ENCODE measurements around the gene CCND3.

CCND3 gene

DNA sequence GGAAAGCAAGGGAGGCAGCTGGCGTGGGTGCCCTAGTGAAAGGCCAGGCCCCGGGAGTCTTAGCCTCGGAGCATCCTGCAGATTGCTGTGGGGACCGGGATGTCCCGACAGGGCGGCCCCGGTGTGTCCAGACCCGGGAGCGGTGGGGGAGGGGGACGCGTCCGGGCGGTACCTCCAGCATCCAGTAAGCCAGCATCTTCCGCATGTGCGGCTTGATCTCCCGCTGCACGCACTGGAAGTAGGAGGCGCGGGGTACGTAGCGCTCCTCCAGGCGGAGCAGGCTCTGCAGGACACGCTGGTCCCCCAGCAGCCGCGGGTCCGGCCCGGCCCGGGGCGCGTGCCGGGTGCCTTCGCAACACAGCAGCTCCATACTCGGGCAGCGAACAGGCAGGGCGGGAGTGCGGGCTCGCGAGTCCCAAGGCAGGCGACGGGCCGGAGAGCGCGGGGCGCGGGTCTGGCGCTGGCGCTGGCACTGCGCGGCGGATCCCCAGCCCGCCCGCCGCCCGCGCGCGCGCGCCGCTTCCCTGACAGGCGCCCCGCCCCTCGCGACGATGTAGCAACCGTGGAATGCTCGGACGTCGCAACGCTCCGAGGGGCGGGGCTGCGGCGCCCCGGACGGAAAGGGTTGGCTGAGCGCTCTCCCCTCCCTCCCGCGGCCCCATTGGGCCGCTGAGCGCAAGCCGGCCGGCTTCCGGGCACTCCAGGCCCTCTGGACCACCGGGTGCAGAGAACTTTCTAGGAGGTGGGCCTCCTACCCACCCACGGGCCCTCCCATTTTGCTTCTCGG is at the start of gene CCND3:
TSS of gene CCND3 (minus strand) at position 529 of the 787 bp plus-strand sequence. CDS start at position 370, 159 bp downstream.
- peak; percentile 81 to 92 (median 85) for DNase-seq (ENCODE audit: low read depth in 3 of 3)

DNA sequence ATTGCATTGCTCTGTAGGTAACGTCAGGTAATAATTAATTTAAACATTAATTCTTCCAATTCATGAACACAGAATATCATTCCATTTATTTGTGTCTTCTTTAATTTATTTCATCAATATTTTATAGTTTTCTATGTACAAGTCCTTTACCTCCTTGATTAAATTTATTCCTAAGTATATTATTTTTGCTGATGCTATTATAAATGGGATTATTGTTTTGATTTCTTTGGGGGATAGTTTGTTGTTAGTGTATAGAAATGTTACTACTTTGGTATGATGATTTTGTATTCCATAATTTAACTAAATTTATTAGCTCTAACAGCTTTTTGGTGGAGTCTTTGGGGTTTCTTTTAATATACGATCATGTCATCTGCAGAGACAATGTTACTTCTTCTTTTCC is 44.7 kb upstream of the CCND3 start:
- DNase-seq (ENCODE audit: low read depth in 3 of 3): no peak

DNA sequence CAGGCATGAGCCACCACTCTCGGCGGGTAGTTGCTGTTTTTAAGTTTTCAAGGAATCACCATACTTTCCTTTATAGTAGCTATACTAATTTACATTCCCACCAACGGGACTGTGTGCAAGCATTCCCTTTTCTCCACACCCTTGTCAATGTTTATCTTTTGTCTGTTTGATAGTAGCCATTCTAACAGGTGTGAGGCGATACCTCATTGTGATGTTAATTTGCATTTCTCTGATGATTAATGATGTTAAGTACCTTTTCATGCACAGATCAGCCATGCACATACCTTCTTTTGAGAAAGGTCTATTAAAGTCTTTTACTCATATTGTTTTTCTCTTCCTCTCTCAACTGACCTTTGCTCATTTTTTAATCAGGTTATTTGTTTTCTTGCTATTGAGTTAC is 43.0 kb upstream of the CCND3 start:
- no peak for DNase-seq (ENCODE audit: low read depth in 3 of 3)

GRCh38 chr6:41976794-41977484 is 35.3 kb upstream of the CCND3 start:
- DNase-seq (ENCODE audit: low read depth in 3 of 3): peak in 1 of 3 donors; percentile 37

GRCh38 chr6:41975276-41975675 is 33.7 kb upstream of the CCND3 start:
- no peak for DNase-seq (ENCODE audit: low read depth in 3 of 3)

DNA sequence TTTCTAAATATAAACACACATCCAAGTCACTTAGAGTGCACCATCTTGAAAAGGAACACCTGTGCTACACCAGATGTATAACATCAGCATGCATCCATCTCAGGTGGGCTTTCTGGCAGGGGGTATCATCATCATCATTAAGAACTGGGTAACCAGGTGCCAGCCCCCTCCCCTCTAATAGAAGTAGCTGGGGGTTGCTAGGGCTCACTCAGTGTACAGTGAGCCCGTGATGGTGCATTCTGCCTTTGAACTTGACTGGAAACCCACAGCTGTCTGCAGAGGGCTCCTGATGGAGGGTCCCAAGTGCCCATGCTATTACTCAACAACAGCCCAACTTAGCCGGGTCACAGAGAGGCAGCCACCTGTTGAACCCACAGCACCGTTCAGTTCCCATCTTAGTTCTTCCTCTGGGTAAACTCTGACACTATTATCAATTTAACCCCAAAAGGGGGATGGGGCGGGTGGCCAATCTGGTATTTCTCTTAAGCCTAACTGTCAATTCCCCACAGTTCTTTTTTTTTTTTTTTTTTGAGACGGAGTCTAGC is 32.7 kb upstream of the CCND3 start:
- DNase-seq (ENCODE audit: low read depth in 3 of 3): no peak

DNA sequence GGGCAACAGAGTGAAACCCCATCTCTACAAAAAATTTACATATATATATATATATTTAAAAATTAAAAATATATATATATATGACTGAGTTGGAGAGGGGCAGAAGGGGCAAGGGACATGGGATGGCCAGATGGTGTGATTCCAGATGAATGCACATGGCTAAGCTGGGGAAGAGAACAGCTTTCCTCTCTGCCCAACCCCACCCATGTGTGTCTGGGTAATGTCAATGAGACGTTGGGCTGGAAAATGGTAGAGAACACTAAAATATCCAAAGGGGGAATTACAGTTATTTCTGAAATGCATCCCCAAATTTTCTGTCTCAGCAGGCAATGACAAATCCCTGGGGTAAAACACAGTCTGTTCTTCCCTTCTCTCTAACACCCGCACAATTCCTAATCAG is 31.2 kb upstream of the CCND3 start:
- DNase-seq (ENCODE audit: low read depth in 3 of 3): no peak

DNA sequence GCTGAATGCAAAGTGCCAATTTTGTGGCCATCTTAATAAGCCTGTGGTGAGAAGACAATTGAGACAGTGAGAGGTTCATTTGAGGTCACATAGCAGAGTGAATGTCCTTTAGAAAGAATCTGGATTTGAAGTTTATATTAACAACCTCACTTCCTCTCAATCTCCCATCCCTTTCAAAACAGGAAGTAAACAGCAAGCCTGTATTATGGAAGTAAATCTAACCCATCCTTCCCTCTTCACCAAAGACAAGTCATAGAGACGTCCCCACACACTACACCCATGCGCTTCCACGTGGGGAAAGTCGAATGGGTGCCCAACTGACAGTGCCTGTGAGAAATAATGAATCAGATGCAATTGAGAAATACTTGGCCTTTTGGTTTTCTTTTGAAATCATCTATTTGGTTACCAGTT is 28.8 kb upstream of the CCND3 start:
- DNase-seq (ENCODE audit: low read depth in 3 of 3): peak; percentile 48 to 63 (median 54)

DNA sequence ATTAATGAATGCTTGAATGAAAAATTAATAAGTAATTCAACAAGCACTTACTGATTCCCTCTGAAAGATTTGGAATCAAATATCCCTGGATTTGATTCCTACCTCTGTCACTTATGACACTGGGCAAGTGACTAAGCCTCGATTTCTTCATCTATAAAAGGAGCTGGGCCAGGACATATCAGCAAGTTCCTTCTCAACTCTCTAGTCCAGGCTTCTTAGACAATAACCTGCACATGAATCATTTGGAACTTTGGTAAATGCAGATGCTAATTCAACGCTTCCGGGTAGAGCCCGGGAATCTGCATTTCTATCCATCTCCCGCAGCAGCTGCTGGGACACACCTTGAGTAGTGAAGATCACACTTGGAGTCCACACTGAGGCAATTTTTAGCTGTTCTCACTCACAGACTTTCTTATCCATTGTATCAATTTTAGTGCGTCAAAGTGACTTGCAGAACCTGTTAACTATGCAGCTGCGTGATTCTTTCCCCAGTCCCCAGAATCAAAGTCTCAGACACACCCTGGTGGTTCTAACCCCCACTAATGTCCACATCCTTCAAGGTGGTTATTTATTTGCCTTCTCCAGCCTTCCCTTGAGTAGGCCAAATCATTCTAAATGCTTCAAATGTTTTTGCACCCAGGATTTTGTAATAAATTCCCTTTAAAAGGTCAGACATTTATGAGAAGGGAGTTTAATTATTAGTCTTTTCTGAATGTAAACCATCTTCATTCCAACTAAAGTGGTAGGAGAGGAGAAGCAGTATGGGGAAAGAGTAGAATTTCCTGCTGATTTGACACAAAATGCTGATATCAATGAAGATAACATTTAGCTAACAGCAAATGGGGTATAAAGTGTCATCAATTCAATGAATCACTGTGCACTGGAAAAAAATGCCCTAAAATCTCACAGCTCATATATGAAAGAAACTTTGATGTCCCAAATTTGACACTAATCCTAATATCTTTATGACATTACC is 26.0 kb upstream of the CCND3 start:
- DNase-seq (ENCODE audit: low read depth in 3 of 3): no peak

DNA sequence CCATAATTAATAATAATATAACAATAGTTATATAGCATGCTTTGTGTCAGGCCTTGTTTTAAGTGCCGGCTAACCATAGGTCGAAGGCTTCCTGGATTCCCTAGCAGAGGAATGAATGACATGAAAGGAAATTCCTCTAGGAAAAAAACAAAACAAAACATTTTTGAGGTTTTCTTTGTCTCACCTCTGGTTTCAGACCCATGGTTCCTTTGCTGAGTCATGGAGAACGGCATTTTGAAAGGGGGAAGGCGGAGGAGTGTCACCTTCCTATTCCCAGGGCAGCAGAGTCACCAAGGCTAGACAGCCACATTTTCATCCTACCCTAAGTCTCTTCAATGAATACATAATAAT is 25.3 kb upstream of the CCND3 start:
- no peak for DNase-seq (ENCODE audit: low read depth in 3 of 3)

- no peak for DNase-seq (ENCODE audit: low read depth in 3 of 3)
Observed at GRCh38 chr6:41966214-41966920, 24.8 kb upstream of the CCND3 start.

DNA sequence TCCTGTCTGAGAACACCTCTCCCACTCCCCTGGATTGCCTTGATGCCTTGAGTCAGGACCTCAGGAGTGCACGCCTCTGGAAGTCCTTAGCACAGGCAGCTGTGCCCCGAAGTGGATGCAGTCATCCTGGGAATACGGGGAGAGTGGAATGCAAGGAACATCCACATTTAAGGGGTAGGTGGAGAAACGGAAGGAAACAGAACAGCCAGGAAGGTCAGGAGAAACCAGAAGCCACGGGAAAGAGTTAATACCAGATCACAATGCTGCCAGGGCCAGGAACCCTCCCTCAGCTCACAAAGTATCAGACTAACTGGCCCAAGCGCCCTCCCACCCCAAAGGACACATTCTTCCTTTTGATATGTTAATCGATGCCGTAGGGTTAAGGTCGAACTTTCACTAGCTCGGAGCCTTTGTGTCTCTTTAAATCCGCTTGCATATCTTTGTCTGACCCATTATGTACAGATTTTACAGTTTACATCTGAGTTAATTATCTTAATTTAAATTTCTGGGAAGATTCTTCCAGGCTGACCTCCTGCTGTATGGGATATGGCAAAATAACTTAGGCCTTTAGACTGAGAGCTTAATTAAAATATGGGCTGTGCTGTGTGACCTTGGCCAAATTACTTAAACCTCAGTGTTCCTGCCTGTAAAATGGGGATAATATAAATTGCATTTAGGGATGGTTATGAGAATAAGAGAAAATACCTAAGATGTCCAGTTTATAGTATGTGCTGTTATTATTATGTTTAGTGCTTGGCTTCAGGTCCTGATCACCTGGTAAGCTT is 24.0 kb upstream of the CCND3 start:
- DNase-seq (ENCODE audit: low read depth in 3 of 3): no peak

- DNase-seq (ENCODE audit: low read depth in 3 of 3): no peak
Observed at GRCh38 chr6:41964201-41964887, 22.7 kb upstream of the CCND3 start.

- DNase-seq (ENCODE audit: low read depth in 3 of 3): no peak
Observed at GRCh38 chr6:41963371-41963770, 21.8 kb upstream of the CCND3 start.

GRCh38 chr6:41960028-41960427 is 18.4 kb upstream of the CCND3 start:
- no peak for DNase-seq (ENCODE audit: low read depth in 3 of 3)

- no peak for DNase-seq (ENCODE audit: low read depth in 3 of 3)
Observed at GRCh38 chr6:41958022-41958856, 16.6 kb upstream of the CCND3 start.

DNA sequence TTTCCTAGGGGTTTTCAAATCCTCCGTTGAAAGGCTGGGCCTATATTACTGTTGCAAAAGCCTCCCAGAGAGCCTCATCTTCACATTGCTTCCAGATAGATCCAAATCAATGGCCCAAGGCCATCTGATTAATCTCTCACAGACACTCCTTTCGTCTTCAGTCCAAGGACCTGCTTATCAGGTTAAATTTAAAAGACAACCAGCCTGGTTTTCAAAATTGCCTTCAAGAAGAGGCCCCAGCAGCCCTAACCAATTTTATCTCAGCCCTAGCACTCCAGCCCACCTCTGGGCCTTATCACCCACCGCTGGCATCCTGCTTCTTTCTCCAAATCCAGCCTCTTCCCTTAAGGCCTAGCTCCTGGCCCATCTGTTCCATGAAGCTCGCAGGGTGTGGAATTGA is 15.5 kb upstream of the CCND3 start:
- no peak for DNase-seq (ENCODE audit: low read depth in 3 of 3)

DNA sequence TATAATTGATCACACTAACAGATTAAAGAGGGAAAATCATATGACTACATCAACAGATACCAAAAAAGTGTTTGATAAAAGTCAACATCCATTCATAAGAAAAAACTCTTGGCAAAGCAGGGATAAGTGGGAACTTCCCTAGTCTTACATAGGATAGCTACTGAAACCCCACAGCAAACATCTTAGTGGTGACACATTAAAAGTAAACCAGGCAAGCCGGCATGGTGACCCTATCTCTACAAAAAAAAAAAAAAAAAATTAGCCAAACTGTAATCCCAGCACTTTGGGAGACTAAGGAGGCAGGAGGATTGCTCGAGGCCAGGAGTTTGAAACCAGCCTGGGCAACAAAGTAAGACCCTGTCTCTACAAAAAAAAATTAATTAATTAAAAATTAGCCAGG is 13.8 kb upstream of the CCND3 start:
- no peak for DNase-seq (ENCODE audit: low read depth in 3 of 3)

DNA sequence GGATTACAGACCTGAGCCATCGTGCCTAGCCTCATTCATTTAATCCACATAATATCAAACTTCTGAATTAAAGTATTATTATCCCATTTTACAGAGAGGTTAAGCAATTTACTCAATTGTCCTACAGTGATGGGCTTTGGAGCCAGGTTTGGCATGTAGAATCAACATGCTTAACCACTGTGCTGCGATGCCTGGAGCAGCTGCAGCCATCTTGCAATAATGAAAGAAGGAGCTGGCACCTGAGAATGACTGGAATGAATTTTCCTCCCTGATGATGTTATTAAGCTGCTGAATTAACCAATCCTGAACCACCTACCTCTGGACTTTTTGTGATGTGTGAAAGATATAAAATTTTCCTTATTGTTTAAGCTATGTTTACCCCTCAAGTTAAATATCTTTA is 13.1 kb upstream of the CCND3 start:
- no peak for DNase-seq (ENCODE audit: low read depth in 3 of 3)

Data from stimulated activated CD4-positive, alpha-beta T cell treated with anti-CD3 and anti-CD28 coated beads, TNF-alpha, amount 100 ng/mL, for 48 hours (primary cell).